HepG2 (cell line): ENCODE measurements around the gene GLIS1.

Experiments used
- ADNP ChIP-seq: sonication (generic); formaldehyde crosslinking; IDR thresholded peaks from 2 replicates; pipeline ENCODE4 v1.4.0; 2020; ENCODE audit warnings: missing genetic modification reagents
- ATF4 ChIP-seq, 2 experiments: fragments of 450-650 bp in 1 of 2; sonication (generic) in 1 of 2; formaldehyde crosslinking; IDR thresholded peaks; 2 replicates each; pipeline versions ENCODE4 v1.5.0 to v1.8.0; 2020 to 2022; ENCODE audit warnings: mild to moderate bottlenecking in 1 of 2, missing genetic modification reagents in 1 of 2
- ATF6 ChIP-seq: sonication (generic); formaldehyde crosslinking; conservative IDR thresholded peaks from 2 replicates; pipeline ENCODE4 v1.4.0; 2020; ENCODE audit warnings: missing genetic modification reagents
- CTCF ChIP-seq: sonication (generic); formaldehyde crosslinking; IDR thresholded peaks from 2 replicates; pipeline ENCODE4 v1.5.0; 2020; ENCODE audit warnings: mild to moderate bottlenecking, missing genetic modification reagents, moderate library complexity
- EZH2 ChIP-seq: conservative IDR thresholded peaks from 2 replicates; pipeline ENCODE4 v1.6.1; 2012; ENCODE audit warnings: mild to moderate bottlenecking, low read depth, low read length, moderate library complexity
- JUNB ChIP-seq: sonication (generic); formaldehyde crosslinking; IDR thresholded peaks from 2 replicates; pipeline ENCODE4 v1.8.0; 2022; ENCODE audit warnings: missing genetic modification reagents, mild to moderate bottlenecking, borderline replicate concordance
- KDM3A ChIP-seq: IDR thresholded peaks from 2 replicates; pipeline ENCODE4 v1.6.1; 2018; ENCODE audit warnings: low read depth, missing compliant biosample characterization
- NR2C2 ChIP-seq: sonication (generic); formaldehyde crosslinking; IDR thresholded peaks from 2 replicates; pipeline ENCODE4 v1.4.0; 2020; ENCODE audit warnings: missing genetic modification reagents, mild to moderate bottlenecking, moderate library complexity, borderline replicate concordance
- SIN3B ChIP-seq: fragments of 150-350 bp; IDR thresholded peaks from 2 replicates; pipeline ENCODE4 v1.6.1; 2014; ENCODE audit warnings: low read length
- SNRNP70 ChIP-seq: fragments of 200-400 bp; formaldehyde crosslinking; IDR thresholded peaks from 2 replicates; pipeline ENCODE4 v1.6.1; 2017; ENCODE audit warnings: mild to moderate bottlenecking, low read depth, low read length, moderate library complexity
- ZBTB42 ChIP-seq: sonication (generic); formaldehyde crosslinking; IDR thresholded peaks from 2 replicates; pipeline ENCODE4 v1.5.0; 2020; ENCODE audit warnings: mild to moderate bottlenecking, missing genetic modification reagents
- ZNF431 ChIP-seq: sonication (generic); formaldehyde crosslinking; IDR thresholded peaks from 2 replicates; pipeline ENCODE4 v1.9.0; 2022; ENCODE audit warnings: missing genetic modification reagents, low read depth, mild to moderate bottlenecking, borderline replicate concordance

GRCh38 chr1:53731043-53731600 is 7.8 kb downstream of the GLIS1 start:
- TF ChIP-seq SIN3B (no peak), KDM3A (CRISPR knock-in tag) (no peak), ZNF431 (CRISPR knock-in tag) (no peak), EZH2 (no peak), ATF4 (CRISPR knock-in tag; IDR thresholded peaks at IDR 0.05) (no peak), ATF6 (CRISPR knock-in tag) (no peak), SNRNP70 (no peak), CTCF (CRISPR knock-in tag) (no peak), JUNB (CRISPR knock-in tag) (no peak), ADNP (CRISPR knock-in tag) (no peak), ZBTB42 (CRISPR knock-in tag) (no peak), NR2C2 (CRISPR knock-in tag) (no peak)
